ENCODE data around the gene GLDN. TPM values are rescaled to one million over a fixed set of nuclear protein-coding genes. Genes with fewer than 3 reads are reported as not detected.

The GLDN gene
- total and polyA plus RNA-seq, 5 donors, result 2.3 to 10.9 (median 6.6) TPM

DNA sequence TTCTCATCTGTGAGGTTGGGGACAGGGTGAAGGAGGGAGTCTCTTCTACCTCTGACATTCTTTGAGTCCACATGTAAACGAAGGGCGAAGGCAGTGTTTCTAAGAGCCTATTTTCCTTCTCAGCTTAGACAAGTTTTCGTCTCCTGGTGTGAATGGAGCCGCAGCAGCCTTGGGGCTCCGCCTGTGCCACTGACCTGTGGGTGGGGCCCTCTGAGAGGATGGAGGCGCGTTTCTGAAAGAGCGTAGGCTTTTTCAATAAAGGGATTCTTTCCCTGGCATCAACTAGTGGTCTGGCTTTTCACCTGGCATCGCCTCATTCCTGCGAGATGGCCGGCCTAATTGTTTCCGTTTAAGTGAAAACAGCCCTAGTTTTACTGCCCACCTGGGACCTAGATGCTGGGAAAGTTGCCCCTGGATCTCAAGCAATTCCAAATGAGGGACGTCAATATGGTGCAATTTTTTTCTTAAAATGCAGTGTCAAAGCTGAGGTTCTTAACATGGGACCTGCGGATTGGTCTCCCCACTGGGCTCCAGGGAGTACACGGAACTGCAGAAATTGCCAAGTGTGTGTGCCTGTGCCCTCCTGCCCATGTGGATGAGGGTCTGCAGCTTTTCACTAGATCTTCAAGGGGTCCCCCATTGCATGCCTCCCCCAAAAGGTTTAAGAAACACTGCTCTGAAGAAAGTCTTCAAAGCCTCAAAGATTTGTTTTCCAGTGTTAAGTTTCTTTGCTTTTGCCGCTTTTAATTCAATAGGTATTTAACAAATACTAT lies 958 bp downstream of the GLDN start:
- DNase-seq (no peak), ATAC-seq (no peak)
- no peak overlapping the region for H3K27ac ChIP-seq (ENCODE audit: low read length)
- peak overlapping the region; percentile 26 for H3K4me3 ChIP-seq (ENCODE audit: low read length)
- 71% methylated on average over 16 of the region's 16 CpGs for WGBS
- H3K9me3 ChIP-seq (ENCODE audit: control insufficient read depth, low read length), result no peaks in the 10 kb centered on the region
- H3K27me3 ChIP-seq (ENCODE audit: control insufficient read depth, insufficient read depth), result no peaks in the 10 kb centered on the region
- no peaks in the 10 kb centered on the region for H3K4me1 ChIP-seq (ENCODE audit: control insufficient read depth, insufficient read depth, low read length)
- intact Hi-C loops (cut with DNase I), result no loop called here

- ATAC-seq (no peak), DNase-seq (no peak)
- no peaks in the 10 kb centered on the region for H3K27me3 ChIP-seq (ENCODE audit: control insufficient read depth, insufficient read depth)
- H3K4me1 ChIP-seq (ENCODE audit: control insufficient read depth, insufficient read depth, low read length), result no peaks in the 10 kb centered on the region
- intact Hi-C loops (cut with DNase I), result no loop called here
- 93% methylated on average over 4 of the region's 4 CpGs for WGBS
- no peak overlapping the region for H3K27ac ChIP-seq (ENCODE audit: low read length)
- H3K4me3 ChIP-seq (ENCODE audit: low read length), result no peak overlapping the region
- H3K9me3 ChIP-seq (ENCODE audit: control insufficient read depth, low read length), result no peaks in the 10 kb centered on the region
These were observed 2.0 kb downstream of the GLDN start for GRCh38 chr15:51343466-51343865.

GRCh38 chr15:51346136-51346535 lies 4.7 kb downstream of the GLDN start:
- H3K27me3 ChIP-seq (ENCODE audit: control insufficient read depth, insufficient read depth), result no peaks in the 10 kb centered on the region
- no peak overlapping the region for H3K4me3 ChIP-seq (ENCODE audit: low read length)
- ATAC-seq (no peak), DNase-seq (no peak)
- intact Hi-C loops (cut with DNase I), result no loop called here
- no peak overlapping the region for H3K27ac ChIP-seq (ENCODE audit: low read length)
- no peaks in the 10 kb centered on the region for H3K9me3 ChIP-seq (ENCODE audit: control insufficient read depth, low read length)
- H3K4me1 ChIP-seq (ENCODE audit: control insufficient read depth, insufficient read depth, low read length), result peaks cover 3% of the 10 kb centered on the region
- WGBS, result 55% methylated on average over 3 of the region's 3 CpGs

- H3K27ac ChIP-seq (ENCODE audit: low read length), result no peak overlapping the region
These were observed 7.2 kb downstream of the GLDN start for GRCh38 chr15:51348688-51349087.

GRCh38 chr15:51349156-51349844 lies 7.8 kb downstream of the GLDN start:
- 23% methylated on average over 4 of the region's 4 CpGs for WGBS
- H3K4me3 ChIP-seq (ENCODE audit: low read length), result no peak overlapping the region
- DNase-seq (no peak), ATAC-seq (peak; percentile 55 to 76)
- H3K4me1 ChIP-seq (ENCODE audit: control insufficient read depth, insufficient read depth, low read length), result peaks cover 7% of the 10 kb centered on the region
- H3K27me3 ChIP-seq (ENCODE audit: control insufficient read depth, insufficient read depth), result no peaks in the 10 kb centered on the region
- peak overlapping the region; percentile 19 for H3K27ac ChIP-seq (ENCODE audit: low read length)
- H3K9me3 ChIP-seq (ENCODE audit: control insufficient read depth, low read length), result no peaks in the 10 kb centered on the region
- intact Hi-C loops (cut with DNase I), result no loop called here

More at GRCh38 chr15:51348688-51349087, 7.2 kb downstream of the GLDN start:
- intact Hi-C loops (cut with DNase I), result no loop called here
- H3K27me3 ChIP-seq (ENCODE audit: control insufficient read depth, insufficient read depth), result no peaks in the 10 kb centered on the region
- no peak overlapping the region for H3K4me3 ChIP-seq (ENCODE audit: low read length)
- WGBS, result 43% methylated on average over 5 of the region's 5 CpGs
- peaks cover 7% of the 10 kb centered on the region for H3K4me1 ChIP-seq (ENCODE audit: control insufficient read depth, insufficient read depth, low read length)
- DNase-seq (no peak), ATAC-seq (no peak)
- H3K9me3 ChIP-seq (ENCODE audit: control insufficient read depth, low read length), result no peaks in the 10 kb centered on the region

- no peak for ATAC-seq
- no peak overlapping the region for H3K4me3 ChIP-seq (ENCODE audit: low read length)
- DNase-seq, result no peak
- intact Hi-C loops (cut with DNase I), result no loop called here
- H3K4me1 ChIP-seq (ENCODE audit: control insufficient read depth, insufficient read depth, low read length), result peaks cover 7% of the 10 kb centered on the region
- no peaks in the 10 kb centered on the region for H3K9me3 ChIP-seq (ENCODE audit: control insufficient read depth, low read length)
- WGBS, result 94% methylated on average over 3 of the region's 3 CpGs
- H3K27ac ChIP-seq (ENCODE audit: low read length), result no peak overlapping the region
- H3K27me3 ChIP-seq (ENCODE audit: control insufficient read depth, insufficient read depth), result no peaks in the 10 kb centered on the region
These were observed 9.3 kb downstream of the GLDN start for GRCh38 chr15:51350723-51351122.

DNA sequence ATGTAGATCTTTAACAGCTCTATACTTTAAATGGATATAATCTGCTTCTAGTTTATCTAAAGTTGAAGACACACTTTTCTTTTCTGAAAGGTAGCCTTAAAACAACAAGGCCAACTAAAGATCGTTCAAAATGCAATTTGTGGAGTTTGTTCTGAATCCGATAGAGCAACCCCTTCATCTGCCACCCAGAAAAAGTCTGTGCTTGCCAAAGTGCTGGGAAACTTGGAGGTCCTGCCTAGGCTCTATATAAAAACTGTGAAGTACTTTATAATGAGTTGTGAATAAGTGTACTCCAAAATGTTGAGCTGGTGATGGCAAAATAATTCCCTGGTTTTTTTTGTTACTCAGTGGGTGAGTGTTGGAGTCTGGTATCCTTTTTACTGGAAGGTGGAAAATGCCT lies 12.5 kb downstream of the GLDN start:
- intact Hi-C loops (cut with DNase I), result no loop called here
- Histone ChIP-seq H3K4me3 (ENCODE audit: low read length) (no peak overlapping the region), H3K27ac (ENCODE audit: low read length) (no peak overlapping the region), H3K9me3 (ENCODE audit: control insufficient read depth, low read length) (no peaks in the 10 kb centered on the region), H3K27me3 (ENCODE audit: control insufficient read depth, insufficient read depth) (no peaks in the 10 kb centered on the region), H3K4me1 (ENCODE audit: control insufficient read depth, insufficient read depth, low read length) (peaks cover 7% of the 10 kb centered on the region)
- WGBS, result 57% methylated on average over 2 of the region's 2 CpGs
- DNase-seq, result no peak
- ATAC-seq, result no peak

- no peaks in the 10 kb centered on the region for H3K27me3 ChIP-seq (ENCODE audit: control insufficient read depth, insufficient read depth)
- H3K9me3 ChIP-seq (ENCODE audit: control insufficient read depth, low read length), result no peaks in the 10 kb centered on the region
- no peak overlapping the region for H3K4me3 ChIP-seq (ENCODE audit: low read length)
- DNase-seq, result no peak
- peaks cover 4% of the 10 kb centered on the region for H3K4me1 ChIP-seq (ENCODE audit: control insufficient read depth, insufficient read depth, low read length)
- no peak for ATAC-seq
- no peak overlapping the region for H3K27ac ChIP-seq (ENCODE audit: low read length)
- intact Hi-C loops (cut with DNase I), result no loop called here
- 87% methylated on average over 1 of the region's 1 CpG for WGBS
These were observed 13.6 kb downstream of the GLDN start for GRCh38 chr15:51355096-51355495.

DNA sequence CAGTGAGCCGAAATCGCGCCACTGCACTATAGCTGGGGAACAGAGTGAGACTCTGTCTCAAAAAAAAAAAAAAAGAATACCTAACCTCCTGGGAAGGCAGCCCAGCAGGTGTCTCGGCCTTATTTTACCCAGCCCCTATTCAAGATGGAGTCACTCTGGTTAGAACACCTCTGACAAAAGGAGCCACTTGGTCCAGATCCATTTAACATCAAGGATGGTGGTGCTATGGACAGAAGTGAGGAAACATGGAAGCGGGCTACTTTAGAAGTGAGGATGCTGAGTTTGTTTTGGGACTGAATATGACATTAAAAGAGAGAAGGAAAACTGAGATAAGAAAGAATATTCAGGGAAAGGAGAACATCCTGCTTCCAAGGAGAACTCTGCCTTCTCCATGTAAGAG lies 14.7 kb downstream of the GLDN start:
- ATAC-seq, result no peak

DNA sequence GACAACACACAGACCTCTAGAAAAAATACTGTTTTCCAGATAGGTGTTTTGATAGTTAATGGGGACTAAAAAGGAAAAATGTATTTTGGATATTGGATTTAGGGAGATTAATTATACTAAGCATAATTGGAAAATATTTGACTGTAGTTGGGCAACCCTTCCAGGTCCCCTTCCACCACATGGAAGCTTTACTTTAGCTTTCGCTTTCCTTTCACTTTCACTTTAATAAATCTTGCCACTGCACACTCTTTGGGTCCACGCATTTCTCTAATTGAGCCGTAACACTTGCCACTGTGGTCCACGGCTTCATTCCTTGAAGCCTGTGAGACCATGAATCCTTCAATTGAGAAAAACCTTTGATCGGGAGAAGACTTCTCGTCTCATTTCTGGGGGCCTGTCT lies 15.5 kb downstream of the GLDN start:
- DNase-seq (no peak), ATAC-seq (no peak)
- Histone ChIP-seq H3K4me3 (ENCODE audit: low read length) (no peak overlapping the region), H3K27me3 (ENCODE audit: control insufficient read depth, insufficient read depth) (no peaks in the 10 kb centered on the region), H3K4me1 (ENCODE audit: control insufficient read depth, insufficient read depth, low read length) (peaks cover 5% of the 10 kb centered on the region), H3K9me3 (ENCODE audit: control insufficient read depth, low read length) (no peaks in the 10 kb centered on the region), H3K27ac (ENCODE audit: low read length) (no peak overlapping the region)
- 97% methylated on average over 6 of the region's 6 CpGs for WGBS
- intact Hi-C loops (cut with DNase I), result no loop called here

More for the DNA sequence above, 14.7 kb downstream of the GLDN start:
- Histone ChIP-seq H3K9me3 (ENCODE audit: control insufficient read depth, low read length) (no peaks in the 10 kb centered on the region), H3K27me3 (ENCODE audit: control insufficient read depth, insufficient read depth) (no peaks in the 10 kb centered on the region), H3K4me1 (ENCODE audit: control insufficient read depth, insufficient read depth, low read length) (peaks cover 4% of the 10 kb centered on the region), H3K27ac (ENCODE audit: low read length) (no peak overlapping the region), H3K4me3 (ENCODE audit: low read length) (no peak overlapping the region)
- WGBS, result 95% methylated on average over 5 of the region's 5 CpGs
- no peak for DNase-seq
- intact Hi-C loops (cut with DNase I), result no loop called here

DNA sequence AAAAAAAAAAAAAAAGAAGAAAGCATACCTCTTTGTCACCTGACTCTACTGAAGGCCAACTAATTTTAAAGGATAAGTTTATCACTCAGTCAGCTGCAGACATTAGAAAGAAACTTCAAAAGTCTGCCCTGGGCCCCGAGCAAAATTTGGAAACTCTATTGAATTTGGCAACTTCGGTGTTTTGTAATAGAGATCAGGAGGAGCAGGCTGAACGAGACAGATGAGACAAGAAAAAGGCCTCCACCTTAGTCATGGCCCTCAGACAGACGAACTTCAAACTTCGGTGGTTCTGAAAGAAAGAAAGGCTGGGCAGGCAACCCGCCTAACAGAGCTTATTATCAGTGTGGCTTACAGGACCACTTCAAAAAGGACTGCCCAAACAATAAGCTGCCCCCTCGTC lies 18.5 kb downstream of the GLDN start:
- intact Hi-C loops (cut with DNase I), result no loop called here
- Histone ChIP-seq H3K4me3 (ENCODE audit: low read length) (no peak overlapping the region), H3K27me3 (ENCODE audit: control insufficient read depth, insufficient read depth) (no peaks in the 10 kb centered on the region), H3K27ac (ENCODE audit: low read length) (no peak overlapping the region), H3K4me1 (ENCODE audit: control insufficient read depth, insufficient read depth, low read length) (peaks cover 1% of the 10 kb centered on the region), H3K9me3 (ENCODE audit: control insufficient read depth, low read length) (no peaks in the 10 kb centered on the region)
- 81% methylated on average over 7 of the region's 7 CpGs for WGBS
- DNase-seq (no peak), ATAC-seq (no peak)

Data from right cardiac atrium (tissue), 5 donors.